Measurements from ENCODE around the gene ILKAP.

The ILKAP gene

DNA sequence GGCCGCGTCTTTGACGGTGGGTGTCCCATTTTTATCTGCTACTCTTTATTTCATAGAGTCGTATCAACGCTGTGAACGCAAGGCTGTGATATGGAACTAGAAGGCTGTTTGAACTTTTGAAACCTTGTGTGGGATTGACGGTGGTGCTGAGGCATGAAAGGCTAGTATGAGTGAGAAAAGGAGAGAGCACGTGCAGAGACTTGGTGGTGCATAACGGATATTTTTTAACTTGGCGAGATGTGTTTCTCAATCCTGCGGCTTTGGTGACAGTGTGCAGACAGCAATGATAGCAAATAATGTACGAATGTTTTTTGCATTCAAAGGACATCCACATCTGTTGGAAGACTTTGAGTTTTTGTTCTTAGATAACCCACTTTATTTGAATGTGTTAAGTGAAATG lies 30.1 kb upstream of the ILKAP start:
- no peak overlapping the region for H3K4me3 ChIP-seq (replicated peaks; ENCODE audit: low read depth, low read length)
- no peaks in the 10 kb centered on the region for H3K36me3 ChIP-seq (ENCODE audit: control insufficient read depth, insufficient read depth, low read length)
- no peaks in the 10 kb centered on the region; the same call in none of the 2 replicates for H3K27me3 ChIP-seq (replicated peaks; ENCODE audit: control insufficient read depth, insufficient read depth, low read length)
- no peak for DNase-seq (ENCODE audit: extremely low read depth, insufficient read length)
- TF ChIP-seq CTCF (IDR thresholded peaks at IDR 0.05; ENCODE audit: insufficient read depth, low read length, poor library complexity, severe bottlenecking), result no peak

- Histone ChIP-seq H3K36me3 (ENCODE audit: control insufficient read depth, insufficient read depth, low read length) (no peaks in the 10 kb centered on the region), H3K27me3 (replicated peaks; ENCODE audit: control insufficient read depth, insufficient read depth, low read length) (no peaks in the 10 kb centered on the region; the same call in none of the 2 replicates), H3K4me3 (replicated peaks; ENCODE audit: low read depth, low read length) (no peak overlapping the region)
- no peak for DNase-seq (ENCODE audit: extremely low read depth, insufficient read length)
- no peak for TF ChIP-seq CTCF (IDR thresholded peaks at IDR 0.05; ENCODE audit: insufficient read depth, low read length, poor library complexity, severe bottlenecking)
Observed at GRCh38 chr2:238231809-238232208, 28.3 kb upstream of the ILKAP start.

GRCh38 chr2:238231251-238231793 lies 27.8 kb upstream of the ILKAP start:
- peak; percentile 75 for DNase-seq (ENCODE audit: extremely low read depth, insufficient read length)

DNA sequence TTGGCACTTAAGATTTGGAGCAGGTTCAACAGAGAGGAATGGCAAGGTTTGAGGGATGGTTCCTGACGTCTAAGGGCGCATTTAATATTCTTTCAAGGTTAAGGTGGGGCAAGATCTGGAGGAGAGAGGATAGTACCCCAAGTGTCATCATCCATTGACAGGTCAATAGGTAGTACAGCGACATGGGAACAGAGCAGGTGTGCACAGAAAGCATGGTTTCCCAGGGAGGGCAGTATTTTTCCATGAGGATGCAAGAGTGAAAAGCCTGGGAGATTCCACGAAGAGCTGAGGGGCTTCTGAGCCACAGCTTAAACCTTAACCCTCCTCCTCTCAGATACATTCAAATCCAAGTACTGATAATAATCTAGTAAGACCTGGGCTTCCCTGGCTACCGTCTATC lies 27.2 kb upstream of the ILKAP start:
- Histone ChIP-seq H3K36me3 (ENCODE audit: control insufficient read depth, insufficient read depth, low read length) (no peaks in the 10 kb centered on the region), H3K27me3 (replicated peaks; ENCODE audit: control insufficient read depth, insufficient read depth, low read length) (no peaks in the 10 kb centered on the region; the same call in none of the 2 replicates), H3K4me3 (replicated peaks; ENCODE audit: low read depth, low read length) (no peak overlapping the region)
- TF ChIP-seq CTCF (IDR thresholded peaks at IDR 0.05; ENCODE audit: insufficient read depth, low read length, poor library complexity, severe bottlenecking), result no peak
- DNase-seq (ENCODE audit: extremely low read depth, insufficient read length), result no peak

More at GRCh38 chr2:238231251-238231793, 27.8 kb upstream of the ILKAP start:
- Histone ChIP-seq H3K4me3 (replicated peaks; ENCODE audit: low read depth, low read length) (peak overlapping the region; percentile 33), H3K36me3 (ENCODE audit: control insufficient read depth, insufficient read depth, low read length) (no peaks in the 10 kb centered on the region), H3K27me3 (replicated peaks; ENCODE audit: control insufficient read depth, insufficient read depth, low read length) (no peaks in the 10 kb centered on the region; the same call in none of the 2 replicates)
- TF ChIP-seq CTCF (IDR thresholded peaks at IDR 0.05; ENCODE audit: insufficient read depth, low read length, poor library complexity, severe bottlenecking), result no peak

DNA sequence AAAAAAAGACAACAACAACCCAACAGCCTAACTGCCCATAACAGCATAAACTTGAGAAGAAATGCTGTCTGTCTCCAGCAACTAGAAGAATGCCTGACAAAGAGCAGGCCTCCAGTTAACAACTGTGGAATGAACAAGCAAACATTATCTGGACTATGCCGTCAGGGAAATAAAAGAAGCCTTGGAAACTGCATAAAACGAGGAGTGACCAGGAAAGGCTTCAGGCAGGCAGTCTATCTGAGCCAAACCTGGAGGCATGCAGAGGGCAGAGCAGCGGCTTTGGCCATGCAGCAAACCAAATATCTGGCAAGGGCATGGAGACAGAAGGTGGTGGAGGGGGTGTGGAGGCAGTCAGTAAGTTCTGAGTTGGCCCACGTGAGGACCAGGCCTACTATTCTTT lies 25.2 kb upstream of the ILKAP start:
- no peaks in the 10 kb centered on the region; the same call in none of the 2 replicates for H3K27me3 ChIP-seq (replicated peaks; ENCODE audit: control insufficient read depth, insufficient read depth, low read length)
- no peaks in the 10 kb centered on the region for H3K36me3 ChIP-seq (ENCODE audit: control insufficient read depth, insufficient read depth, low read length)
- no peak overlapping the region for H3K4me3 ChIP-seq (replicated peaks; ENCODE audit: low read depth, low read length)
- TF ChIP-seq CTCF (IDR thresholded peaks at IDR 0.05; ENCODE audit: insufficient read depth, low read length, poor library complexity, severe bottlenecking), result no peak
- DNase-seq (ENCODE audit: extremely low read depth, insufficient read length), result no peak

GRCh38 chr2:238227587-238228032 lies 24.1 kb upstream of the ILKAP start:
- Histone ChIP-seq H3K27me3 (replicated peaks; ENCODE audit: control insufficient read depth, insufficient read depth, low read length) (no peaks in the 10 kb centered on the region; the same call in none of the 2 replicates), H3K4me3 (replicated peaks; ENCODE audit: low read depth, low read length) (no peak overlapping the region), H3K36me3 (ENCODE audit: control insufficient read depth, insufficient read depth, low read length) (no peaks in the 10 kb centered on the region)
- TF ChIP-seq CTCF (IDR thresholded peaks at IDR 0.05; ENCODE audit: insufficient read depth, low read length, poor library complexity, severe bottlenecking), result no peak
- DNase-seq (ENCODE audit: extremely low read depth, insufficient read length), result no peak
